ENCODE measurements around the gene FHAD1.

Gene FHAD1

GRCh38 chr1:15406614-15407559 is 159.9 kb downstream of the FHAD1 start:
- no peak for DNase-seq

- DNase-seq = no peak
Observed at GRCh38 chr1:15407580-15407979, 160.6 kb downstream of the FHAD1 start.

- DNase-seq = no peak
Observed at GRCh38 chr1:15408890-15409387, 161.9 kb downstream of the FHAD1 start.

DNA sequence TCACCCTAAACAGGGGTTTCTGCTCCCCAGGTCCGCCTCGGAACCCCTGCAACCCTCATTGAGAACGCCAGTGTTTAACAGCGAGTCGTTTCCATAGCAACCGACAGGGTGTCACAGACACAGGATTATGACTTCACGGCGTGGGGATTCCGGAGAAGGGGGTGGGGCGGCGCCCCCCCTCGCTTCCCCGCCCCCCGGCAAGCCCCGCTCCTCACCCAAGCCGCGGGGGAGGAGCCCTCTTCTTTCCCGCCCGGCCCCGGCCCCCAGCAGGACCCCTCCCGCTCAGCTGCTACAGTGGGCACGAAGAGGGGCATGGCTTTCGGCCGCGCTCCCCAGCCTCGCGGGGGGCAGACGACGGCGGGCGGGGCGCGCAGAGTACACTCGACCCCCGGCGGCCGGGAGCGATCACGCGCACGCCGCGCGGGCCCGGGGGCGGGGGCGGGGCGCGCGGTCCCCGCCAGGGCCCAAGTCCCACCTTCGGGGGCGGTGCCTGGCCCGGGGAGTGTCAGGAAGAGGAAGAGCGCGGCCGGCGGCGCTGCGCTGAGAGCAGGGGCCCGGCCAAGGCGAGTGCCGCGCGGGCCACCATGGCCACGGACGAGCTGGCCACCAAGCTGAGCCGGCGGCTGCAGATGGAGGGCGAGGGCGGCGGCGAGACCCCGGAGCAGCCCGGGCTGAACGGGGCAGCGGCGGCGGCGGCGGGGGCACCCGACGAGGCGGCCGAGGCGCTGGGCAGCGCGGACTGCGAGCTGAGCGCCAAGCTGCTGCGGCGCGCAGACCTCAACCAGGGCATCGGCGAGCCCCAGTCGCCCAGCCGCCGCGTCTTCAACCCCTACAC is 162.6 kb downstream of the FHAD1 start, which contains the start of gene EFHD2:
EFHD2 (plus strand) TSS at position 501 of the 835 bp plus-strand sequence; CDS start at position 585, 84 bp downstream.
- DNase-seq = peak; percentile 92

- DNase-seq = no peak
Observed at GRCh38 chr1:15410223-15410883, 163.3 kb downstream of the FHAD1 start.

DNA sequence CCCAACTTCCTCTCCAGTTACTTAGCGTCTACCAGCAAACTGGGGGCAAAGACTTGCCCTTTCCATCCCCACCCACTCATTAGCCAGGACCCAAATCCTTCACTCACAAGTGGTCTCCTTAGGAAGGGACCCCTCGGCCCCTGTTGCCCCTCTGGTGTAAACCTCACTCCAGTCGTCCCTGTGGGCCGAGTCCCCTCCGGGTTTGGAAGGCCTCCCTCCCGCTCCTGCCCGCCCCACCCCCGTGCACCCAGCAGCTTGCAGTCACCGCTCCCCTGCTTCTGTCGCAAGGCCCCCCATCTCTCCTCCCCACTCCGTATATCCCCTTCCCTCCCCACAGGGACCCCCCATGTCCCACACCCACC is 163.8 kb downstream of the FHAD1 start:
- DNase-seq = no peak

- no peak for DNase-seq
Observed at GRCh38 chr1:15411593-15412137, 164.6 kb downstream of the FHAD1 start.

DNA sequence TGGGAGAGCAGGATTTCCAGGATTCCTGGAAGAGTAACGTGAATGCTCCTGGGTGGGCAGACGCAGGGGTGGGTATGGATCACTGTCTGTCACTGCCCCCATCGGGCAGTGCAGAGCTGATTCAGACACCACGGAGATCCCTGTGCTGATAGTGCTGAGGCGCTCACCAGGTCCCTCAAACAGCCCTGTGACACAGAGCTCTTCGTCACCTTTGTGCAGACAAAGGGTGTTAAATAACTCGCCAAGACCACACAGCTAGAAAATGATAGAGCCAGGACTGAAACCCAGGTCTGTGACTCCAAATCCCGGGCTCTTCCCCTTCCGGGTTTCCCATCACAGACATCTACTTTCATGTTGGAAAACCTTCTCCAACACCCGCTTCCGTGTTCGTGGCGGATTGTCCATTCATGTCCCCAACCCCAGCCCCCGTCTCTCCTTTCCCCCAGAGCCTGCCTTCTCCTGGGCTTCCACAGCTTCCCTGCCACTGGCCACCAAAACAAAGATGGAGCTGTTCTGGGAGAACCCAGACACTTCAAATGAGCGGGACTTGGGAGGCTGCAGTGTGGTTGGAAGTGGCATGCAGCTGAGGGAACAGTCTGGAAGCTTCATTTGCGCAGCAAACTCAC is 165.3 kb downstream of the FHAD1 start:
- no peak for DNase-seq

GRCh38 chr1:15412843-15413242 is 165.8 kb downstream of the FHAD1 start:
- no peak for DNase-seq

DNA sequence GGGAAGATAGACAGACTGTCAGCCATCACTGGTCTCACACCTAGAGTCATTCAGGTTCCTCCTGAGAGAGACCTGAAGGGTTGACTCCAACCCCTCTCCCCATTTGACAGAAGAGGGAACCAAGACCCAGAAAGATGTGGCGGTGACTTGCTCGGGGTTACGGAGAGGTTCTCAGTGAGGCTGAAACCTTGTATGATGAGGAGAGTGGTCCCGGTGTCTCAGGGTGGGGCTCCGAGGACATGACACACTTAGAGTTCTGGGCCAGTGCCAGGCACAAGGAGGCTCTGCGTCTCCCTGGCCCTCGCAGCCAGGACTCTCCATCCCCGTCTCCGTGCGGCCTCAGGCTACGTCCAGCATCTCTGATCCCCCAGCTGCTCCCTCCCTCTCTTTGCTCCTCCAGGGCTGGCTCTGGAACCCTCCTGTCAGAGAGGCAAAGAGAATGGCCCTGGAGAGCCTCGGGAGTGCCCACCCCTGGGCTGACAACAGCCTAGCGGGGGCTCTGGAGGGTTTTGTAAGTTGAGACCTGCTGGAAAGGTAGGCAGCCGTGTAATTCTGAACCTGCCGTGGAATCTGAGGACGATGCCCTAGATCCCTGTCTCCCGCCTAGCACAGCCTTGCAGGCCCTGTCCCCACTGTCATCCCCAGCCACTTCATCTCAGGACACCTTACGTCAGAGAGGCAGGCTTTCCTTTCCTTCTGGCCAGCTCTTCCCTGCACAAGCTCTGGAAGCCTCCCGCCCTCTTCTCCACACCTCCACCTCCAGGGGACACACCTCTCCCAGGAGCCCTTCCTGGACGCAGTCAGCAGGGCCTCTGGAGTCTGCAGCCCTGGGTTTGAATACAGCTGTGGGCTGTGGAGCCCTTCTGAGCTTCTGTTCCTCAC is 166.8 kb downstream of the FHAD1 start:
- no peak for DNase-seq

GRCh38 chr1:15414445-15414983 is 167.5 kb downstream of the FHAD1 start:
- DNase-seq = no peak

- DNase-seq = peak; percentile 38
Observed at GRCh38 chr1:15417059-15417934, 170.3 kb downstream of the FHAD1 start.

DNA sequence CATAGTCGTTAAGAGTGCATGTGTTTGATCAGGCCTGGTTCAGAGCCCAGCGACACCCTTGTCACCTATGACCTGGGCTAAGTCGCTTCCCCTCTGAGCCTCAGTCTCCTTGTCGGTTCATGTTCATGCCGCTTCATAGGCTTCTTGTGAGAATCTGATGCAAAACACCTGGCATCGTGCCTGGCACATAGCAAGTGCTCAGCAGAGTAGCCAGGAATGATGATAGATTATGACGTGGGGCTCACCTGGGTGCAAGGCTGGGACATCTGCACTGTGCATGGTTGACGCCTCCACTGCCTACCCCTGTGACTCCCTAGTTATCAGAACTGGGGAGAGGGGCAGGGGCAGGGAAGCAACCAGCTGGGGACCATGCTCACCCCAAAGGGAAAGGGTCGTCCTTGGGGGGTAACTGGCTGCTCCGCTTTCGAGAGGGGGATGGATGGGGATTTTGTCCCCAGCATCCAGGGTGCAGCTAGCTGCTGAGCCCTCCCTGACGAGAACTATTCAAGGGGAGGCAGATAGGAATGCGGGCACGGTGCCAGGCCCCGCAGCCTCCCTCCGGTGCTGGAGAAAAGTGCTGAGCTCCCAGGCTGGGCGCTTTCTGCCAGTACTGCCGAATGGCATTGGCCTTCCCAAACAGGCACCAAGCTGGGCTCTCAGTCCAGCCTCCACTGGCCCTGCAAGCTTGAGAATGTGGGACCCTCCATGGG is 171.9 kb downstream of the FHAD1 start:
- DNase-seq = no peak

- DNase-seq = no peak
Observed at GRCh38 chr1:15420853-15421465, 173.9 kb downstream of the FHAD1 start.

DNA sequence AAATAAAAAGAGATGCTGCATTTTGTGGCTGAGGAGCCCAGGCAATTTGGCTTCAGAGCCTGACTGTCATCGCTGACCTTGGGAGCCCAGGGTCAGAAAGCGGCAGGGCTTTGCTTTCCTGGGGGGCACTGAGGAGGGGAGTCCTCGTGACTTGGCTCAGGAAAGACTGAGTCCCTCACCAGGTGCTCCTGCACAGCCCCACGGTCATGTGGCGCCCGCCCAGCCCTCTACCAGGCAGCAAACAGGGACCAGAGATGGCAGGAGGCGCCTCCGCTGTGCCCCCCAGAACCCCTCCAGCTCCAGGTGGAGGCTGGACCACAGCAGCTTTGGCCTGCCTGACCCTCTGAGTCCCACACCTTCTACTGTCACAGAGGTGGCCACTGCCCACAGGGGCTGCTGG is 175.8 kb downstream of the FHAD1 start:
- no peak for DNase-seq

- no peak for DNase-seq
Observed at GRCh38 chr1:15423355-15424077, 176.5 kb downstream of the FHAD1 start.

- DNase-seq = no peak
Observed at GRCh38 chr1:15424146-15424667, 177.2 kb downstream of the FHAD1 start.

- DNase-seq = no peak
Observed at GRCh38 chr1:15424981-15425380, 178.0 kb downstream of the FHAD1 start.
